HG02970 (cell line): ENCODE measurements around the gene GP2.
"Not testable (repeated sequence)": the region's sequence is repeated elsewhere in the genome, so short reads cannot be mapped to it uniquely, and the experiment has no call there.

Experiments used
- ATAC-seq: cut with Tn5 transposase; IDR thresholded peaks from one replicate; pipeline ENCODE4 v1.9.1; 2021; ENCODE audit warnings: mild to moderate bottlenecking, moderate library complexity, moderate number of reproducible peaks; ENCODE audit not compliant: unreplicated experiment, low FRiP score

GP2 gene

DNA sequence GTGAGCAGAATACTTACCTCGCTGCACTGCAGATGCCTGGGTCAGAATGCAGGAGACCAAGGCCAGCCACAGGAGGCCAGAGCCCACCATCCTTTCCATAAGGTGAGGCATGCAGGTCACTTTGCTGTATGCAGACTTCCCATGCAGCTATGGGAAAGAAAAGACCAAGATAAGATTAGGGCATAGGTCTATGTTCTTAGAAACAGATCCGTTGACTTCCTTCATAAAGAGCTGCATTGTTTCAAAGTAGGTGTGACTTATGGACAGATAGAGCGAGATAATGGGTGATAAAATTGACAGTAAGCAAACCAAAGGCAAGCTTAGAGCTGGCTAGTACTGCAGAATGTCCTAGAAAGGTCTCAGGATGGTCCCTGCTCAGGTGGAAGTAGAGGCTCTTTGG, 992 bp downstream of the GP2 start:
- ATAC-seq, result no peak

DNA sequence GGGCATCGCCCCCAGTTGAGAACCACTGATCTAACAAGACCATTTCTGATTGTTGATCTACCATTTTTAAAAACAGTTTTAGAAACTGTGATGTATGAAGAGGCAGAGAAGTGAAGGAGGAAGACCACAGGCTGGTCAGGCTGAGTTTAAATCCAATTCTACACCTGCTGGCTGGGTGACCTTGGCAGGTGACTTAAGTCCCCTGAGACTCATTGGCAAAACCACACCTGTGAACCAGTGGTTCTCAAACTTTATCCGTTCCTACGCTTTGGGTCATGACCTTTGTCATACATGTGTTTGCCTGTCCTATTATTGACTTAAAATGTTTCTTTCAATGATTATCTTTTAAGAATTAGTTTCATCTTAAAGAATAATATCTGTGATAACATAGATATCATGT, 2.3 kb downstream of the GP2 start:
- no peak for ATAC-seq

DNA sequence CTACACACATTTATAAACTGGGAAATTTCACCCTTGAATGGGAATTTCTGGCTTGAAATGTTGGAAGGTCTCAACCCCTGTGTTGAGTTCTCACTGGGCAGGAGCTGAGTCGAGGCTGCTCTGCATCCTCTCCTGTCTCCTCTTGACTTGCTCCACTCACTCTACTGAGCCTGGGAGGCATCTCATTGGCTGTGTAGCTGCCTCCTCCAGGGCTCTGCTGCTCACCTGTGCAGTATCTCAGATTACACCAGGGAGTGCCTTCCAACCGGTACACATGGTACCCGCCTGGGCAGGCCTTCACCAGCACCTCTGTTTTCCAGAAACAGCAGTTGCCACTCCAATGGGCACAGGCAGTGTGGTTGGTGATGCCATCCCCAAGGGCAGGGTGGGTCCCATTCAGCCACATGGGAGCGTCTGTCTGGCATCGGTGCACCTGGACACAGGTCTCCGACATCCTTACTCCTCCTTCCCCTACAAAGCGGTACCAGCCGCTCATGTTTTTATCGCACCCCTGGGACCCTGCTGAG, 3.7 kb downstream of the GP2 start:
- ATAC-seq, result no peak

DNA sequence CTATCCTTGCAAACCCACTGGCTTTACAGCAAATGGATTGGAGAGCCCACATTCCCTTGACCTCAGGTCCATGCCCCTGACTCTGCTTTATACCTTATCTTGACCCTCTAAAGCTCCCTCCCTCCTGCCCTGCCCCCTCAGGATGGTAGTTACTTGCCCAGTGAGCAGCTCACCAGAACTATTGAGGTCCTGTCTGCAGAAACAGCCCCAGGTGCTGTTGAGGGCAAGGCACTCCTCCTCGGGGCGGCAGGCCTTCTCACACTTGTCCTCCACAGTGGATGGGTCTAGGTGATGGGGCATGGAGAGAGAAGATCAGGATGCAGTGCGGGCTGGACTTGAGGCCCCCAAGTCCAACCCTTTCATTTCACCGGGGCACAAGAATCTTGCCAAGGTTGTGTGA, 4.6 kb downstream of the GP2 start:
- ATAC-seq, result no peak

DNA sequence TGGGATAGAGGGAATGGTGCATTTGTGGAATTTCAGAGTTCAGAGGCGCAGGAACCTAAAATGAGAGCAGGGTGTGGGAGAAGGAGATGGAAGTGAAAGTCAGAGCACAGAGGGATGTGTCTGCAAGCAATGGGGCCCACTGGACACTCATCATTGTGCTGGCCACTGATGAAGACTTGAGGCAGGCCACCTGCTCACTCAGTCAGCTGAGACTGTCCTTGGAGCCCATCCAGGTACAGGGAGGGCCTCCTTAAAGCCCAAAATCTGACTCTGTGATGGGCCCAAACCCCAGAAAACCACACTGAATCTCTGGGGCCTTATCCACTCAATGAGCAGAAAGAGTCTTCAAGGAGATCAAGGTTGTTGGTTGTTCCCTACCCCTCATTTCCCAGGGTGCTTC, 5.6 kb downstream of the GP2 start:
- ATAC-seq, result no peak

DNA sequence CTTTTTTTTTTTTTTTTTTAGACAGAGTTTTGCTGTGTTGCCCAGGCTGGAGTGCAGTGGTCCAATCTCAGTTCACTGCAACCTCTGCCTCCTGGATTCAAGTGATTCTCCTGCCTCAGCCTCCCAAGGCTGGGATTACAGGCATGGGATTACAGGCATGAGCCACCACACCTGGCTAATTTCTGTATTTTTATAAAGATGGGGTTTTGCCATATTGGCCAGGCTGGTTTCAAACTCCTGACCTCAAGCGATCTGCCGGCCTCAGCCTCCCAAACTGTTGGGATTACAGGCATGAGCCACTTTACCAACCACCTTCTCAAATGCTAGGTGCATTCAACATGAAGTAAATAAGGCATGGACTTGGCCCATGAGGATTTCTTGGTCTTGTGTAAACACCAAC, 6.3 kb downstream of the GP2 start:
- ATAC-seq, result not testable (repeated sequence)

DNA sequence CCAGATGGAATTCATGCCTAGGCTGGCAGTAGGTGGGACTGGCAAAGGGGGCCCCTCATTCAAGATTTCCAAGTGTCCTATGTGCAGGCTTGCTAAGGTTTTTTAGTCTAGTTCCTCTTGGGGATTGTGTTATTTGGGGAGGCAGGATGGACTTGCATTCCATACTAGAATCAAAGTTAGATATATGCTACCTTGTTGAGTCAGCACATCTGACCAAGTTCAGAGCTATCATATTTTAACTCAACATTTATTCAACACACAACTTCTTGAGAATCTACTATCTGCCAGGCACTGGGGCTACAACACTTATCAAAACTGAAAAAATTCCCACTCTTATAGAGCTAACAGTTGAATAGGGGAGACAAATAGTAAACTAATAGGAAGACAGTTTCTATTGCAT, 6.7 kb downstream of the GP2 start:
- no peak for ATAC-seq

DNA sequence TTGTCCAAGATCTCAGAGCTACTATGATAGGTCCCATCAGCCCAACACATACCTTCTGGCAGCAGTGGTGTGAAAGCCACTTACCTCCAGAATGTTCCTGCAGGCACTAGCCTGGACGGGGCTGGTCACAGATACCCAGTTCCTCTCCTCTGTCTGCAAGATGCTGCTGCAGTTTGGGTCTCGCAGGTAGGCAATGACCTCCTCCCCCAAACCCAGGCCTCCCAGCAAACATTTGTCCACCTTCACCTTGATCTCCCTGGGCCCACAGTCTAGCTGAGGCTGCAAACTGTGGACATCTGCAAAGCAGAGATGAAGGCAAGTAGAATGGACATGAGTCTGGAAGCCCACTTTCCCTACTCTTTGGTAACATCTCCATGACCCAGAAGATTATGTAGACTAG, 7.1 kb downstream of the GP2 start:
- ATAC-seq, result no peak

DNA sequence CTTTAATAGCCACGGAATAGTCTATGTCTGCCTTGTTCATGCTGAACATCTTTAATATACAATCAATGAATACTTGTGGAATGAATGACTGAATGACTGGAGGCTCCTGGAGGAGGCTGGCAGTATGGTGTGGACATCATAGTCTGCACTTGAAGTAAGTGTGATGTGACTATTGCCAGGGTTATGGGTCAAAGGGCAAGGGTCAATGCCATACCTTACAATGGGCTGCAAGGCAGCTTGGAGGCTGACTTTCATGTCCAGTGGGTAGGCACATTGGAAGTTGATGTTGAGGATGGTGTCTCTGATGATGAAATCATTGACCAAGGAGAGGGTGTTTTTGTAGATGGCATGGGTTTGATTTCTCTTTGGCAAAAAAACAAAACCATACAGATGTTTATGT, 7.9 kb downstream of the GP2 start:
- no peak for ATAC-seq

DNA sequence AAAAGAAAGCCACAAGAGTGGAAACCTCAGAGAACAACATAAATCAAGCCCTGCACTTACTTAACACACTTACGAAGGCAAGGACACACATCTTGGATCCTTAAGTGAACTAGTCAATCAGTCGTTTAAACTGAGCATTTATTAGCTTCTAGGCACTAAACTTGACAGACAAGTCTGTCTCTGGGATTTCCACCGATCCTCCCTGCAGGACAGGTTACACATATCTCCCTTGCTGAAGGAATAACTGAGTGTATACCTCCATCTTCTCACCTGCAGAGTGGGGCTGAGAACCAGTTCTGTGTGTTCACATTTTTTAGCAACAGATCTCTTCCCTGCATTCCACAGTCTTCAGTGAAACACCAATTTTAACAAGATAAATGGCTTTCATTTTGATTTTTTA, 8.9 kb downstream of the GP2 start:
- no peak for ATAC-seq

DNA sequence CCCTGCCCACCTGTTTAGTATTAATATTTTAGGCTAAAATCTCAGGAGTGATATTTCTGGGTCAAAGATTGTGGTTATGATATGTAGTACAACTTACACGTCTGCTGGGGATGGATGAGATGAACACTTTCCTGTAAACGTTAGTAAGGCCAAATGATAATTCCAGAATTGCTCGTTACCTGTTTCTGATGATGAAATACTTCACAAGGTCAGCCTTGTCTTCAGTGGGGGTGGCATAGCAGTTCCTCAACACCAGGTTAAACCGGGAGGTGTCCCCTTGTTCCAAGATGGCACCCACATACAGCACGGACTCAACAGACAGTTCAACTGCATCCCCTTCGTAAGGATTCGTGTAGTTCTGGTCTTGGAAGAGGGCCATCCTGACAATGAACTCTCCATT, 9.3 kb downstream of the GP2 start:
- ATAC-seq, result no peak

DNA sequence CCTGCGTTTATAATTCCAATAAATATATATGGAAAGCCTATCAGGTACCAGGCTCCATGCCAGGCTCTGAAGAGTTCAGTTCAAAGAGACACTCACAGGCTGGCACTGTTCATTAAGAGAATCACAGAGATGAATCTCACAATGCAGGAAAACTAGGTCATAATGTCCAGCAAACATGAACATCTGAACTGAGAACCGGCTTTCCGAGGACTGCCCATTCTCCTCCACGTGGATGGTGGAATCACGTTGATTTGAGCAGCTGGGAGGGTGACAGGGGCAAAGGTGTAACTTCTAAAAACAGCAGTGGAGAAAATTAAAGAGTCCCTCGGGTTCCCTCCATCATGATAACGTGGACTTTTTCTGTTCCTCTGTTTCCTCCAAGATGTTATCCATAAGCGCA, 10.2 kb downstream of the GP2 start:
- no peak for ATAC-seq

DNA sequence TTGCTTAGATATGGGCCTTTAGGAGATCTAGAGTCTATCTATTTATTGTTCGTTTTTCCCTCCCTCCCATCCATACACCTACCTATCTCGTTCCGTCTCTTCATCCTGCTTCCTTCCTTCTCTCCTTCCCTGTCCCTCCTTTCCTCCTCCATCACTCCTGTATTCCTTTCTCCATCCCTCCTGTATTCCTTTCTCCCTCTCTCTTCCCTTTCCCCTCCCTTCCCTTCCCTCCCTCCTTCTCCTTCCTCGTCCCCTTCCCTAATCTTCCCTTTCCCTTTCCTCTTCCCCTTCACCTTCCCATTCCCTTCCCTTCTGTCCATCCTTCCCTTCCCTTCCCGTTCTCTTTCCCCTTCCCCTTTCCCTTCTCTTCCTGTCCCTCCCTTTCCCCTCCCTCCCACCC, 10.6 kb downstream of the GP2 start:
- ATAC-seq, result no peak

DNA sequence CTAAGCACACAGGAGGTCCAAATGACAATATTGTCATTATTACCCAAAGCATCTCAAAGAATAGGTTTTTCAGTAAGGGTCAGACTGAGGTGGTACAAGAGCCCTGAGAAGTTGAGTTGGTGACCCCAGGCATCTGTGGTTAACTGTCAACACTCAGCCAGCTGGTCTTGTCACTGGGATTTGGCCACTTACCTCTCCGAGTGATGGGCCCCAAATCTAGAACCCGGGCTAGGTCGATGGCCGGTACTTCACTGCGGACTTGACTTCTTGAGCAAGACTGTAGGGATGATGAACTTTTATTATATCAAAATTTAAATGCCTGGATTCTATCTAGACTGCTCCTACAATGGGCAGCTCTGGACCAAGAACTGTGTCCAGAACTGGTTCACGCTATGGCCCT, 11.5 kb downstream of the GP2 start:
- no peak for ATAC-seq

DNA sequence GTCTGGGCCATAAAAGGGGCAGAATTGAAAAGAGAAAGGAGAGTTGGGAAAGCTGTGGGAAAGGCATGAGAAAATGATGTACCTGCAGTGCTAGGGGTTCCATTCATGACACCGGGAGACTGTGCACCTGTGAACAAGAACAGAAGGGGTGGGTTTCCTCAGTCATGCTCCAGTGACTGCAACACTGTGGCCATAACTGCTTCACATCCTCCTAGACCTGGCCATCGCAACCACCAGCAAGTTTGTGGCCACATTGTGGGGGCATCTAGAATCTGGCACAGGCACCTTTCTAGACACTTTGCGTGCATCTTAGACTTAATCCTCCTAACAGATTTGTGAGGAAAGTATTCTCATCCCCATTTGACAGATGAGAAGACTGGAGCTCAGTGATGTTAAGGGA, 12.7 kb downstream of the GP2 start:
- ATAC-seq, result no peak

DNA sequence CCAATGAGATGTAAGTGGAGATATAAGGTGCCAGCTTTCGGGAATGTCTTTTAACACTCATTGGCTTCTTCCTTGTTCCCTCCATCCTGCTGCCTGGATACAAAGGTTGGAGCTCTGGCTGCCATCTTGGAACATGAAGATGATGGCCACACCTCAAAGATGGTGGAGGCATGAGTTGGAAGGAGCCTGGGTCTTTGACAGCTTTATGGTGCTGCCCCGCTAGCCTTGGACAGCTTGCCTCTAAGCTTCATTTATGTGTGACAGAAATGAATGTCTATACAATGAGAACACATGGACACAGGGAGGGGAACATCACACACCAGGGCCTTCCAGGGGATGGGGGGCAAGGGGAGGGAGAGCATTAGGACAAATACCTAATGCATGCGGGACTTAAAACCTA, 13.6 kb downstream of the GP2 start:
- ATAC-seq, result no peak

DNA sequence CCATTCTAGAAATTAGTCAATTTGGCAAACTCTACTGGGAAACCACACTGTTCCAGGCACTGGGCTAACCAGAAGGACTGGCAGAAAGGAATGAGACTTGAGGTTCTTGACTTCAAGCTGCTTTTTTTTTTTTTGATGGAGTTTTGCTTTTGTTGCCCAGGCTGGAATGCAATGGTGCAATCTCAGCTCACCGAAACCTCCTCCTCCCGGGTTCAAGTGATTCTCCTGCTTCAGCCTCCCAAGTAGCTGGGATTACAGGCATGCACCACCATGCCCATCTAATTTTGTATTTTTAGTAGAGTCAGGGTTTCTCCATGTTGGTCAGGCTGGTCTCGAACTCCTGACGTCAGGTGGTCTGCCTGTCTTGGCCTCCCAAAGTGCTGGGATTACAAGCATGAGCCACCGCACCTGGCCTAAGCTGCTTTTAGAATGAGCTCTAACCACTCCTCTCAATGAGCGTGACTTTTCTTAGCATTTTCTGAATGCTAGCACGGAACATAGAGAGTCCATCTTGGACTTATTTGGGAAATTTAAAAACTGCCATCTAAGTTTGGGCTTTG, 14.7 kb downstream of the GP2 start:
- ATAC-seq, result not testable (repeated sequence)

DNA sequence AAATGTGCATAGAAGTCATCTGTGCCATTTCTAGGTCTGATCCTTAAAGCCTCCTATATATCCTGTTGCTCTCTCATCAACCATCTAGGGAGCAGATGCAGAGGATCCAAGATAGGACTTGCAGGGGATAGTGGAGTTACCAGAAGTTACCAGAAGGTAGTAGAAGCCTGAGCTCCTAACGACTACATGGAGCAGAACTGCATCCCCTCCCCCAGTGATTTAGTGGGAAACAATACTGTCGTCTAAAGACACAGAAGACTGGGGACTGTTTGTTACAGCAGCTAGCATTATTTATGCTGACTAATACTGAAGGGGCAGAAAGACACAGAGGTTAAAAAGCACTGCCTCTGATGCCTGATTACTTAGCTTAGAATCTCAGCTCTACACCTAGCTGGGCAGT, 15.8 kb downstream of the GP2 start:
- ATAC-seq, result no peak

DNA sequence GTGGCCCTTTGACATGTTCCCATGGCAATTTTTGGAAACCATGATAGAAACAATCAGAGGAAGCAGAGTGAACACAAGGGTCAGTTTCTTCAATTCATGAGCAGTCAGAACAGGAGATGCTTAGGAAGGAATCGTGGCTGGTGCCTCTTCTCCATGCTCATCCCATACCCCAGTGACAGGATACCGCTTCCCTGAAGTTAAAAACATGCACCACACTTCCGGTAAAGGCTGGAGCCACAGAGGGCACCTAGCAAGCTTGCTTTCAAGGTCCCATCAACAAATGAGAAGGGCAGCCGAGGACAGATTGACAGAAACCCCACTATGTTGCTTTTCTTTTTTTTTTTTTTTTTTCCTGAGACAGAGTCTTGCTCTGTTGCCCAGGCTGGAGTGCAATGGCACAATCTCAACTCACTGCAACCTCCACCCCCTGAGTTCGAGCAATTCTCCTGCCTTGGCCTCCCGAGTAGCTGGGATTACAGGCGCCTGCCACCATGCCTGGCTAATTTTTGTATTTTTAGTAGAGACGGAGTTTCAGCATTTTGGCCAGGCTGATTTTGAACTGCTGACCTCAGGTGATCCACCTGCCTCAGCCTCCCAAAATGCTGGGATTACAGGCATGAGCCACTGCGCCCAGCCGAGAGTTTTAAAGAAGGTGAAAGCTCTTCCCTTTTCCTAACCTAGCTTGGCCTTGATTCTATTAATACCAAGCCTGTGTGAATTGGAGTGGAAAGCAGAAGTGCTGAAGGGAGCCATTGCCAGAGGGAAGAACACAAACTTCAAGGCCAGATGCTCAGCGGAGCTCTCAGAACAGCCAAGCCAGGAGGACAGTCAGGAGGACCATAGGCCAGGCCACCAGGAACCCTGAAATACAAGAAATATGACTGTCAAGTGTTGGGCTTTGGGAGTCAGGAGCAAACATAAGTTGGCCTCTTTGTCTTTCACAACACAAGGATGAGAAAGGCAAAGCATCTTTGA, 16.6 kb downstream of the GP2 start:
- no peak for ATAC-seq

DNA sequence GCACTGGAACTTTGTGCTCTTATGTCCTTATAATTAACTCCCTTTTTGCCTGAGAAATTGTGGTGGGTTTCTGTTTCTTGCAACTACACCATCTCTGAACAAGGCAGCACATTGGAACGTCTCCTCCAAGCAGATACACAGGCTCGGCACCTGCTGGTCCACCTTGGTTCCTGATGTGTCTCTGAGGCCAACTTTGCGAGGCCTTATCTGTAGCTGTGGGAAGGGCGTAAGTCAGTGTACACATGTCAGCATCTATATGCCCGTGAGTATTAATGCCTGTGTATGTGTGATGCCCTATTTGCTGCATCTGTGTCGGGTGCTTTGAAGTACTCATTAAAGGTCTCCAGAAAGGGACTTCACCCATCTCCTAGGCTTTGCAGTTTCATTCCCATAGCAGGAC, 17.5 kb downstream of the GP2 start:
- ATAC-seq, result no peak

DNA sequence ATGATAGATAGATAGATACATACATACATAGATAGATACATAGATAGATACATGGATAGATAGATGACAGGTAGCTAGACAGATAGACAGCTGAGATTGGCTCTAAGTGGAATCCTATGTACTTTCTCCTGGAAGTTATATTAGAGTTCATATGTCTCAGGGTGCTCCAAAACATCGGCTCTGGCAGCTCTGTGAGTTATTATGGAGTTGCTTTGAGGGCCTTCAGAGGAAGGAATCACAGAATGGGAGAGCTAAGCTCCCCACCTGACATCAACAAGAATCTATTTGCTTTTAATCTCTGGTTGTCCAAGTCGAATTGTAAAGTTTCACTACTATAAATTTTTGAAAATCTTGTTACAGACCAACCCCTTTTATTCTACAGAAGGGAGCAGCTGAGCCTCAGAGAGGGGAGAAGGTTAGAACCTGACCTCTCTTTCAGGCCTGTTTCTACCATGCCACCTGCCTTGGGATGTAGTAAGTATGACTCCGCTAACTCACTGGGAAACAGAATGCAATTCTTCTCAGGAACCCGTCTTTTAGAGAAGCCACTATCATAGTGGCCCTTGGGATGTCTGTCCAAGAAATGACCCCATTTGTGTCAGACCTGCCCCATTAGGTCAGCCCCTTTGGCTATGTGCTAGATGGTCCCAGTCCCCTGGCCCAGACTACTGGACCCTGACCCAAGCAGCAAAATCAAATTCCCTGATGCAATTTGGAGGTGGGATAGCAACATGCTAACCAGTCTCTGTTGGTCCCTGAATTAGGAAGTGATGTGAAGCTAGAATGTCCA, 18.3 kb downstream of the GP2 start:
- no peak for ATAC-seq
